NCI-H1417 (cell line): ENCODE results near the gene CCDC6.
"Not testable (repeated sequence)": the region's sequence is repeated elsewhere in the genome, so short reads cannot be mapped to it uniquely, and the experiment has no call there.

Source experiments
- DNase-seq, 3 experiments: peaks; one replicate each; lab custom pipeline; 2025; lab: John Stamatoyannopoulos, UW

CCDC6 gene

DNA sequence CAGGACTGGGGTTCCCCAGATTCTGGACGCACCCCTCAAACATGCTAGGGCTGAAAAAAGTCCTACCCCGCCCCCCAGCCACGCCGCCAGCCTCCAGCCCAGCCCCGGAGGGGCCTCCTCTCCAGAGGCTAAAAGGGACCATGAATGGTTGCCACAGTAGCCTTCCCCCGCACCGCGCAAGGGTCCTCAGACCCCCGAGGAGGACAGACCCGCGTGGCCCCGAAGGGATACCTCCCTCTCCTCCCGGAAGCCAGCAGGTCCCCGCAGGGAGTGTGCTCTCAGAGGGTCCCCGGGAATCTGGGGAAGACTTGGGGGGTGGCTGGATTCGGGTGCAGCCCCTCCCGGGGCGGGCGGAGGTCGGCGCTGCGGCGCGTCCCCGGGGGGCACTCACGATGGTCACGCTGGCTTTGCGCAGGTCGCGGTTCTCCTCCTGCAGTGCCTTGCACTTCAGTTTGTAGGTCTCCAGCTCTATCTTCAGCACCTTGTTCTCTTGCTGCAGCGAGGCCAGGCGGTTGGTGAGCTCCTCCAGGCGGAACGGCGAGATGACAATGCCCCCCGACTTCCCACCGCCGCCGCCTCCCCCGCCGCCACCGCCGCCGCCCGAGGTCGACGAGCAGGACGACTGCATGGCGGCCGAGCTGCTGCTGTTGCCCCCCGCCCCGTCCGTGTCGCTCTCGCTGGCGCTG is 482 bp downstream of the CCDC6 start:
- peak in 2 of 3 experiments; percentile 49 to 53 for DNase-seq

DNA sequence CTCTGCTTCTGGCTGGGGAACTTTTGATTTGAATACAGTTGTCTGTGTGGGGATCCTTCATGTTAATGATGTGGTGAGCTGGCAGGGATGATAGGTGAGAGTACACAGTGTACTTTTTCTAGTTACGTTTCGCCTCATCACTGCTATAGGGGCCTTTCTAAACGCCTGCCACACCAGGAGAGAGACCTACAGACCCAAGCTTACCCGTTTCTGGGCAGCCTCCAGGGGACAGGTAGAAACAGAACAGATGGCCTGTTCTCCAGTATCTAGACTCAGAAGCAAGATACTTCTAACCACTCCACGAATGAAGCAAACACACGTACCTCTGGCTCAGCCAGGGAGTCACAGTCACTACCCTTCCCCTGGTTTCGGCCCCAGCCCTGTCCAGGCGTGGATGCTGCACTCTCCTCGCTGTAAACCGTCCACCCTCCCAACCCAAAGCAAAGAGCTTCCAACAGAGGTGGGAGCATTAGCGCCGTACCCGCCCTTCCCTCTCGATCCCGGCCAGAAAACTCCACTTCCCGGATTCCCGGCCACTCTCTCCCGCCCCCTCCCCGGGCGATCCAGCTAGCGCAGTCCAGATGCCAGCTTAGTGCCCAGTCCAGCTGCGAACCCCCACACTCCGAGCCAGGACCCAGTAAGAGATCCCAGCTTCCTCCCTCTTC is 1.2 kb downstream of the CCDC6 start:
- DNase-seq, result peak in 2 of 3 experiments; percentile 48 to 51

DNA sequence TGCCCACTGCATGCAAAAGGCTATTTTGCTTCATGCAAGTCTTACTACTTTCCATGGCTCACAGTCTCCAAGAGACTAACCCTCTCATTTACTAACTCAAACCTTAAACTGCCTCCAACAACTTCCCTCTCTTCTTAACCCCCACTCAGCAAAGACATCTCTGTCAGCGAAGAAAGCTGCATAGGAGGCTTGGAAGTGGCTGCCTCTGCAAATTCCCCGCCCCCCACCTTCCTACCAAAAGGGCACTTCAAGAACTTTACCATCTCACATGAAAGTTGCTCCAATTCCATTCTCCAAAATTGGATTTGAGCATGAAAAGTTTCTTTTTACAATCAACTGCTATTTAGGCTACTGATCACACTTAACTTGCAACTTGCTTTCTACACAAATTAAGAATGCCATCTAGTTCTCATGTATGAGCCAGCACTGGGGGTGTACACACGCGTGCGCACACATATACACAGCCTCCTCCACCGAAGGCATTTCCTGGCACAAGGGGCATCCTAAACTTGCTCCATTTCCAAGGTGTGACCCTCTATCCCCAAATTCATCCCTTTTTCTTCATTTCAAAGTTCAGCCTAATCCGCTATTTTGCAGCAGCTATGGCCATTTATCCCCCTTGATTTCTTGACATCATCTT is 1.8 kb downstream of the CCDC6 start:
- no peak for DNase-seq

DNA sequence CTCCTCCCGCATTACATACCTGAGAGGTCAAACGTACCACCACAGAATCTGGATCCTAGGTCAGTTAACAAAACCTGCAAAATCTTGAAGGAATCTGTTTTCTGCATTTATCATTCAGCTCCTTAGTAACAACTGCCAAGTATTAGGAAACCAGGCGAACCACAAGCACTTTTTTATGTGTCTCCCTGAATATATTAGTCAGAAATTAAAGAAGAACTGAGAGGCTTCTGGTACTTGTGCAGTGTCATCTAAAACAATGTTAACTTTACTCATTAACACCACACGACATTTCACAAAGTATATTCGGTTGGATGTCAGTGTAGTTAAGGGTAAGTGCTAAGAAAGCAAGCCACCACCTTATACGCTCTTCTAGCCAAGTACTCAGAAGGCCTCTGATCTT is 2.5 kb downstream of the CCDC6 start:
- no peak for DNase-seq

DNA sequence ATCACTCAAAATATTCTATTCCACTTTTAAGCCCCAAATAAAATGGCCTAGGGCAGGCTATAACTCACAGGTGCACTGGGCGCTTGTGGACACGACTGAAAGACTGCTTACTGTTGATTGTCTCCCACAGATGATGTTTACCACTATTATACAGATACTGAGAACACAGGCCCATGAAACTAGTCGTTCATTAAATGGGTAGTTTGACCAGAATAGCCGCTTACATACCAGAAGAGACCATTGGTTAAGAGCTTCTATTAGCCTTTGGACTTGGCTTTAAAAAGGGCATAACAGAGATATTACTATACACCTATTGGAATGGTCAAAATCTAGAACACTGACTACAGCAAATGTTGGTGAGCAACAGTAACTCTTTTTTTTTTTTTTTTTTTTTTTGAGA is 4.3 kb downstream of the CCDC6 start:
- DNase-seq, result no peak

DNA sequence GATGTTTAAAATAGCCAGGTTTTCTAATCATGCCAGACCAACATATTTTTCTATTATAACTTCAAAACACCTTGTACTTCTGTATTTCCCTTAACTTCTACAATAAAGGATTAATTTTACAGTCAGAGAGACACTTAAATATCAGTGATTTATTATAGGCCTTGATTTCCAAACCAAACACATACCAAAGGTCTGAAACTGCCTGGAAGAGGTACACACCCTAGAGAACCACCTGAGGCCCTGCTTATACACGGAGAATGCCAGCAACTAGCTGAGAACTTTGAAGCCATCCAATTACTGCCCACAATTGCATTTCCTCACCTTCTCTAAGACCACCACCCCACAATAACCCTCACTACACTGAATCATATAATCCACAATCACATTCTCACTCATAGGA is 4.9 kb downstream of the CCDC6 start:
- no peak for DNase-seq

DNA sequence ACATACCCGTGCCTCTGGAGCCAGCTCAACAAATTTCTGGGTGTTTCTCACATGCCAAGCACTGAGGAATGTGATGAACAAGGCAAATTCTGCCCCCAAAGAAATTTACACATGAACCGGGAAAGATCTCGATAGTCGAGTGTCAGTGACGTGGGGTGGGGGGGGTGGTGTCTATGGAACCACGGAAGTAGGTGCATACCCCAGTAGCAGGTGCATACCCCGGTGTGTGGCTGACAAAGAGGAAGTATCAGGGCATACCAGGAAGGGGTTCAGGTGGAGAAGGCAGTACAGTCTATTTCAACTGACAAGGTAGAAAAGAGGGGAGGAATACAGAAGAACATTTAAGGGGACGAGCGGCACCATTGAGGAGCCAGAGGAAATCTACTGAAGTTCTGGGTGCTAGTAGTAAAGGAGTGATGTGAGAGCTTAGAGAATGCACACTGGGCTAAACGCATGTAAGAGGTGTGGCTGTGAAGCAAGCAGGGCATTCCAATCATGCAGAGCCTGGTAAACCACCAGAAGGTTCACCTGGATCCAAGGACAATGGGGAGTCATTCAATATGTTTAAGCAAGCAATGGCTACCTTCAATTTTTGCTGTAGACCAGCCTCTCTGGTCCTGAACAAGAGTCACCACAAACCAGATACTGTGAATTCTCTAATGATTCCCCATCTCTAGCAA is 6.2 kb downstream of the CCDC6 start:
- no peak for DNase-seq

DNA sequence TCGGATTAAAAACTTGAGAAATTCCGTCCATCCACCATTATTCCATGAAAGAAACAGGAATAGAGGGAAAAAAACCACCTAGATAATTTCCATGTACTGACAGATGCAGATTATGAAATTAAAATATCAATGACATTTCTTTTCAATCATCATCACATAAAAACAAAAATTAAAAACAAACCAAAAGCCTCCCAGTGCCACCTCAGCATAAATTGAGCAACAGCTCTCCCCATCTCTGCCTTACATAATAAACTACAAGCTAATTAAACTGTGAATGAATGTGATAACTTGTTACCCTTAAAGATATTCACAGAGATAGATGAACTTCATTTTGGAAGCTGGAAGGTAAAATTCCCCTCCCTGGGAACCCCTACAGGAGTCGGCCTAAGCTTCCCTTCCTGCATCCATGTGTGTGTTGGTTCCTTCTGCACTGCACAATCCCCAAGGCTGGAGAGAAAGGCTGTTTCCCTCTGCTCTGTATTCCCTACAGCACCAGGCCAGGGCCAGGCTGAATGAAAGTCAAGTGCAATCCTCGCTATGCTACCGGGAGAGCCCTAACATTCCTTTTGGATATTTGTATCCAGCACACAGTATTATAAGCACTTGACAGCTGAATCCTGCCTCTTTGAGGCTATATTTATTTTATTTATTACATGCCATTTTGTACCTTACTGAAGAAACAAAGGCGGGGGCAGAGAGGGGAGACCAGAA is 8.1 kb downstream of the CCDC6 start:
- peak in 1 of 3 experiments; percentile 29 for DNase-seq

DNA sequence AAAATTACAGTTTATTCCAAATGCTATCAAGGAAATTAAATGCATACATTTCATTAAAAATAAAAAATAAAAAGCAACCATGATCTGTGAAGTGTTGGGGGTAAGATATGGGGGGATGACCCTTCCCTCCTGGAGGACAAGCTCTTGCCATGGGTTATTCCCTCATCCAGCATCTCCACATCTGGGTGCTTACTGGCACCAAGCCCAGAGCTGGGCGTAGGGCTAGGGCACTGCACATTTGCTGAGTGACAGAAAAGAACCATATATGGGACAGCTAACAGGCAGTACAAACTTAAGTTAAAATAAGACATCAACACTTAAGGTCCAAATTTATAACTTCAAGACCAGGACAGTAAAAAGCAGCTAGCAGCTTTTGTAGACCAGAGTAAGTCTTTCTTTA is 10.2 kb downstream of the CCDC6 start:
- DNase-seq, result no peak

DNA sequence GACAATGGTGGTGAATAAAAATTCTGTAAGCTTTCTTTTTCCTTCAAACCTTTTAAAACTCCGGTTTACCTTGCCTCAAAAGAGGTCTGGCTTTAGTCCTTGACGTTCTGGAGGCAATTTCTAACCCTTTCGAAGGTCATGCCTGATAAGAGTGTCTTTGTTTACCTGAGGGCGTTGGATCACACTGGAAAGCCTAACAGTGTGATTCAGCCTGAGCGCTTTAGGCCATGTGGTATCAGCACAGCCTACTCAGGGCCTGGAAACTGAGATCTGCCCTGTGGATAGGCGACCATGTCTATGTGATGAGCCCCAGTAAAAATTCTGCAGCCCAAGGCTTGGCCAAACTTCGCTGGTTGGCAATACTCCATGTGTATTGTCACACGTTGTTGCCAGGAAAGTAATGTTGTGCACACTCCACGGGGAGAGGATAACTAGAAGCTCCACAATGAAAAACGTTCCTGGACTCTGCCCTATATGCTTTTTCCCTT is 10.7 kb downstream of the CCDC6 start:
- no peak for DNase-seq

DNA sequence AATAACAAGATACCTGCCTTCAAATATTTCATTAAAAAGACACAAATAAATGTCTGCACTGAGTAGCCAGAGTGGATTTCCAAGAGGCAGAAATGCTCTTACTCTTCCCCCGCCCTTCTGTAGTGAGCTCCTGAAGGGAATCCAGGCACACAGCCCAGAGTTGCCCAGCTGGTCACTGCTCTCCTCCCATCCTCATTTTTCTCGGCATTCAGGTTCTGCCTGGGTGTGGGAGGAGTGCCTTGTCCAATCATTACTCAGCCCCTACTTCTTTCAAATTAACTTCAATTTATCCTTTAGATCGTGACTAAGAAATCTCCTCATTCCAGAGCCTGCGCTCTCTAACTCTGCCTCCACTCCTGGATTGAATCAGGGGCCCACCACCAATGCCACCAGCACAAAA is 12.2 kb downstream of the CCDC6 start:
- DNase-seq, result no peak

DNA sequence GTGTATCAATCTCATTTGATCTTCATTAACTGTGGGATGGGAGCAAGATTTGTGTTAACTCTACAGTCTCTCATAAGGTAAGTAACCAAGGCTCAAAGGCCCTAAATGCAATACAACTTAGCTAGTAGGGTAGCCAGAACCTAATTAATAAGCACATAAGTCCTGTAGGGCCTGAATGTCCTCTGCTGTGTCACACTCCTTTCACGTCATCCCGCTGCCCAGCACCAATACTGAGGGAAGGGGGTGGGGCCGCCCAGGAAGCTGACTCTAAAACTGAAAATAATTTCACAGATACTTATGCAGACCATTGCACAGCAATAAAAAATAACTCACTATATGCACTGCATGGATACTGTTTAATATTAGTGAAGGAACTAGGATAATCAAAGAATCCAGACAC is 13.7 kb downstream of the CCDC6 start:
- DNase-seq, result no peak

DNA sequence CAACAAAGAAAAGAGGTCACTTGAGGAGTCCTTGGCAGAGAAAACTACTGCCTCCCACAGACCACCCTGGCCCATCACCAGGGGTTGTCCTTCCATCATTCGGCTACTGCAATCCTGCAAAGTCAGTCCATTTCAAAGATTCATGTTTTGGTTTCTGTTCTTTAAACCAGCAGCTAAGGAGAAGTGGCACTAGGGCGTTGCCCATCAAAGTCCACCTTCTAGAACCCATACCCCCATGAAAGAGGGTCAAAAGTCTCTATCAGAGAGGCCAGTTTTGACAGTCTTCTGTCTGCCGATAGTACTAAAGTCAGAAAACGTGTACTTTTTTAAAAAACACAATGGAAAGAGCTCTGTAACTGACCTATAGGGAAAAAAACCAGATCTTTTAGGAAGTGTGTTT is 14.4 kb downstream of the CCDC6 start:
- no peak for DNase-seq

DNA sequence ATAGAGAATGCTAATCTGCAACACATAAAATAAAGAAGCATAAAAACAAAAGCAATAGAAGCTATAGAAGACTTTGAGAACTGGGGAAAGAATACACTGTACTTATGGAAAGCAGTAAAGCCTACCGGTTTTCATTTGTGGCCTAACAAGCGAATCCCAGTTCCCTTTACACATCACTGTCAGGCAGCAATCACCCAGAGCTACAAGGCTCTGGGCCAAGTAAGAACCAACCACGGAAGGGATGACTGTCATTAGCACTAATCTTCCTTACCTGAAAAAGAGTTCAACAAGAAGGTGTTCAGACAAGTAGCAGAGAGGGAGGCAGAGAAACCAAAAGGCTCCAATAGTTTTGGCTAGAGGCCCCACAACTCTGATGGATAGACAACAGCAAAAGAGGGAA is 15.0 kb downstream of the CCDC6 start:
- DNase-seq, result no peak

DNA sequence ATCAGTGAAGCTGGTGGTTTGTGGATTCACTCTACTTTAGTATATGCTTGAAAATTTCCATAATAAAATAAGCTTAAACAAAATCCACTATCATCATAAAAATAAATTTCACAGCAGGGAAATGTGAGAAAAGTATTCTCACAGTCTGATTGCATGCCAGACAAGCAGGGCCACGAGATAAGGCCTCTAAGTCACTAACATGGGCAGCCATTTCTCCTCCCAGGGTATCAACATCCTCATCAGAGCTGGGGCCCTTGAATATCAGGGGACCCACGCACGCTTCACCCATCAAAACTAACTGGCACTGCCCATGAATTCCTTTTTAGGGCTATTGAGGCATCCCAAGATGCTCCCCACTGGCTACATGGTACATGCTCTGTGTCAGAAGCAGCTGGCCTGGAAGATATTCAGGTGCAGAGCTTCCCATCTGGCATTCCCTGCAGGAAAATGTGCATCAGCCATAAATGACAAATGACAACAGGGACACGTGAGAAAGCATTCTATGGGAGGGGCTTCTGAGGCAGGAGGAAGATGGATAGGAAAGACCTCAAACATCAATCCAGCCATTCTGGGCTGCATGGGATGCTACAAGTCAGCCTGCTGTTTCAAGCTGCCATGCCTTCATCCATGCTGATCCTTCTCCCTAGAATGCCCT is 17.4 kb downstream of the CCDC6 start:
- DNase-seq, result peak in 1 of 3 experiments; percentile 1

DNA sequence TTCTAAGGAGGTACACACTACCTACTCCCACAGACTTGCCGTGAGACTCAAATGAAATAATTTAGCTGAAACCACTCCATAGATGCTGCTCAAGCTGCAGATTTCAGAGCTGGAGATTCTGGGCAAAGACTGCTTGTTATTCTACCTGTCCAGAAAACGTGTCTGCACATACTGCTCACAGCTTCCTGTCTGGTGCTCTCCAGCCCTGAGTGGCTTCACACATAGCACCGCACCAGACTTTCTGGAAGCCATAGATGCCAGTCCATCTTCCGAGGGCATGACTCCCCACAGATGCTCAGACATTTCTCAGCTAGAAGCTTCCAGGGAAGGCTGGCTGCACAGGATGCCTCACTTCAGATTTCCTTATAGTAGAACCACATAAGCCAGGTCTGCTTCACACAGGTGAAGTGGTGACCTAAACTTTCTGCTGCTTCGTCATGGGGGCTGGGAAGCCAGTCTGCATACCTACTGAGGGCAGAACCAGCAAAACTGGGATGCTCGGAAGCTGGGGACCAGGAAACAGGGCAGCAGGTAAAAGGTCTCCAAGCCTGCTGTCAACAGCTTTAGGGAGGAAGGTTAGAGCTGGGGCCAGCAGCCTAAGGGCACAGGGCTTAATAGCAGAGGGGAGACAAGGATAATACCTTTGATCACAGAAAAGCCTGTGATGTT is 18.2 kb downstream of the CCDC6 start:
- peak in 2 of 3 experiments; percentile 7 to 46 for DNase-seq

DNA sequence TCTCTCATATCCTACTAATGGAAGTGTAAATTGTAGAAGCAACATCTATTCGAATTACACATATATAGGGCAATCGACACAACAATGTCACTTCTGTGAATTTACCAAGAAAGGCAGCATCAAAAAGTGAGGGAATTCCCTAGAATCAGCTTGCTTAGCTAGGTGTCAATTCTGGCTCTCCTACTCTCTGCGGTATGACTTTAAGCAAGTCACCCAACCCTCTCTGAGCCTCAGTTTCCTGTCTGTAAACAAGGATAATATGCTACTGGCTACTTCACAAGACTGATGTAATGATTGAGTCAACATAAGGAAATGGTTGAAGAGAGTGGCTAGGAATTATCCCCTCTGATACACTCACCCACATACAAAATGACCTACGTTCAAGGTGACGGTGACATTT is 19.4 kb downstream of the CCDC6 start:
- DNase-seq, result no peak

DNA sequence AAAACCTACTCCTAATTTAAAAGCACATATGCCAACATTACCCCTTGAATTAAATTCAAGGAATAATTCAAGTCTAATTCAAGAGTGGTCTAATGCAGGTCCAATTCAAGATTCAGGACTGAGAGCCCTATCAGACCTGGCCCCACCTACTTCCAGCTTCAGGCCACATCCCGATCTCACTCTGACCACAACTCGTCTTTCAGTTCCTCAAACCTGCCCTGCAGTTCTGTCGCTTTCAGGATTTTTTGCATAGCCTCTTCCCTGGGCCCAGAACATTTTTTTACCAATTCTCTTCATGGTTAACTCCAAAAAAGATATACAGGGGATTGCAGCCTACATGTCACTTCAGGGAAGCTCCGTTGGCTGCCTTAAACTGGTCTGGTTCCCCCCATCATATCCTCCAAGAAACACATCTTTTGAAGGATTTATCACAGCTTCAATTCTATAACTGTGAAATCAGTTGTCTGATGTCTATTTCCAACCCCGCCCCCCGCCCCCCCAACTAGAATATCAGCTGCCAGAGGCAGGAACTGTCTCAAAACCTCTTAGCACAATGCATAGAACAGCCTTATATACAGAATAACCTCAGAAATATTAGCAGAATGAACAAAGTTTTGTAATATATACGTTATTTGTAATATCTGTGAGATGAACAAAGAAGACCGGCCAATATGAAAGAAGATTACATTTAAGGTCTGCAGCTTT is 20.8 kb downstream of the CCDC6 start:
- DNase-seq, result no peak

DNA sequence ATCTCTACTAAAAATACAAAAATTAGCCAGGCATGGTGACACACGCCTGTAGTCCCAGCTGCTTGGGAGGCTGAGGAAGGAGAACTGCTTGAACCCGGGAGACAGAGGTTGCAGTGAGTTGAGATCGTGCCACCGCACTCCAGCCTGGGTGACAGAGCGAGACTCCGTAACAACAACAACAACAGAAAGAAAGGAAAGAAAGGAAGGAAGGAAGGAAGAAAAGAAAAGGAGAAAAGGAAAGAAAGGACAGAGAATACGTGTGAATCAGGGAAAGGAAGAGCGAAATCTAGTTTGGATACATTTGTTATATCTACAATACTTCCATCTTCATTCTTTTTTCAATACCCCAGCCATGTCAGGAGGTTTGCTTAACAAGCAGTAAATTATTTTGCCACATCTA is 21.5 kb downstream of the CCDC6 start:
- not testable (repeated sequence) for DNase-seq

DNA sequence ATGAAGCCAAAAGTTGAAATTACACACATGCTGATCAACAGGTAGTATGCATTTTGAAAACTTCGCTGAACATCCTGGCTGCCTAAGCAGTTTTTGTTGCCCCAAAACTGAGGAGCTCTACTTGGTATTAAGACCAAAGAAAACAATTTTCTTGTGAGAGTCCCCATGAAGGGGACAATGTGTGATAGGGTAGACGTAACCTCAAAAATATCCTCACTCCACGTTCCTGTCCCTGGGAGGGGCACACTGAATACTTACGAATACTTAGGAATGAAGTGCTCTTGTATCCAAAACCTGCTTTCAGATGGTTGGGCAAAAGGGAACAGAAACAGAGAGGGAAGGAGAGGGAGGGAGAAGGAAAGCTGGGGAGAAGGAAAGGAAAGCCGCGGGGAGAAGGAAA is 24.7 kb downstream of the CCDC6 start:
- no peak for DNase-seq
